Right forelimb (tissue), 1 donor: Measurements from ENCODE around the gene EDEM1.
"Not testable (repeated sequence)": the region's sequence is repeated elsewhere in the genome, so short reads cannot be mapped to it uniquely, and the experiment has no call there.

Source experiments
- DNase-seq: peaks from one replicate; pipeline ENCODE4 v3.0.0-alpha.2; 2018

EDEM1 gene

DNA sequence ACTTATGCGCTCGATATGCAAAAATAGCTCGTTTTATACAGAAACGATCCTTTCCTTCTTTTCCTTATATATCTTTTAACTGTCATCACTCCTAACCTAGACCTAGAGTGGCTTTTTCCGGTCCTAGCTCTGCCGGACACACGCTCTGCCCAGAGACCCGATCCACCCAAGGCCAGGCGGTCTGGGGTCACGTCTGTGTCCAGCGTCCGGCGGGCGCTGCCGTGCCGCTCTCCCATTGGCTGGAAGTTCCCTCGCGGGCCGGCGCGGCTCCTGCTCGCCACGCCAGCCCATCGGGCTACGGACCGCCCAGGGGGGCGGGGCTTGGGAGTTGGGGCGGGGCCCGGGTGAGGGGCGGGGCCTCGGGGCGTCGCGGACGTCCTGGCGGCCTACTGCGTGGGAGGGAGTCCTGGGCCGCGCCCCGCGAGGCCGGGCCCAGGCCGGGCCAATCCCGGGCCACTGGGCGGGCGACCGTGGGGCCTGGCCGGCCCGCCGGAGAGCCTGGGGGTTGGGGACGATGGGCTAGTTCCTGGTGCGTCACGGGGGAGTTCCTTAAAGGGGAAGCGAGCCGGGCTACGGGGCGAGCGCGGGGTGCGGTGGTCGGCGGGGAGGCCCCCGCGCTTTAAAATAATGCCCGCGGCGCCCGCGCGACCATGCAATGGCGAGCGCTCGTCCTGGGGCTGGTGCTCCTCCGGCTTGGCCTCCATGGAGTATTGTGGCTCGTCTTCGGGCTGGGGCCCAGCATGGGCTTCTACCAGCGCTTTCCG is at the start of gene EDEM1:
Gene EDEM1 (plus strand): TSS at position 552 of the 764 bp plus-strand sequence. CDS start 99 bp downstream, at position 651.
- DNase-seq = peak; percentile 99

DNA sequence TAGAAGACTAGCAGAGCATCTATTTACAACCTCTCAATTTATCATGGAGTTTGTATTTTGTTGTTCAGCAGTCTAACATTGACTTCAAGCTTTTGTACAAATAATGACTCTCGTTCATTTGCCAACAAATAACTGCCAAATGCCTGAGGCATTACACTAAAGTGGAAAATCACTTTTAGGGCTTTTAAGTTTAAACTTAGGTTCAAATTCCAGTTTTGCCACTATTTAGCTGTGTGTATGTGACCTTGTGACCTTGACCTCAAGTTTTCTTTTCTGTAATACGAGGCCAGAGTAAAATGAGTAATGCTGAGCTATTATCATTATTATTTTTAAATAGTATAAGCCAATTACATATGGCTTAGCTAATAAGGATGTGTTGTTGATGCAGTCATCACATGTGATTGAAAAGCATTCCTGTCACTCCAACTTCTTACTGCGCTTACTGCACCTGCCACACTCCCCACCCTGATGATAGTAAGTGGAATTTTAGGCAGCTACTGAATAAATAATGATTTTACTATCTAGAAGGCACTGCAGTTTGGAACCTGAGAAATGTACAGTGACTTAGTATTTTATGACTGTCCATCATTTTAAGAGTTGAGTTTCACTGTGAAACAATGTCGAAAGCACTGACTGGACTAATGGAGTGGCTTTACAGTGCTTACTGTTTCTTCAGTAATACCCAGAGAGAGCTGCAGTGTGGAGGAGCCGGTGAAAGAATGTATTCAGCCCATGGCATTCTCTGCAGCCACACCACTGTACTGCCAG is 49.1 kb upstream of the EDEM1 start:
- DNase-seq = no peak

DNA sequence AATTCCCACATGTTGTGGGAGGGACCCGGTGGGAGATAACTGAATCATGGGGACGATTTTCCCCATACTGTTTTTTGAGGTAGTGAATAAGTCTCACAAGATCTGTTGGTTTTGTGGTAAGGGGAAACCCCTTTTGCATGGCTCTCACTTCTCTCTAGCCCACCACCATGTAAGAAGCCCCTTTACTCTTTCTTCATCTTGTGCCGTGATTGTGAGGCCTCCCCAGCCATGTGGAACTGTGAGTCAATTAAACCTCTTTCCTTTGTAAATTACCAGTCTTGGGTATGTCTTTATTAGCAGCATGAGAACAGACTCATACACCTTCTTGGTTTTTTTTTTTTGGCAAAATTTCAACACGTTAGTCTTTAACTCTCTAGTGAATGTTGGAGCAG is 47.3 kb upstream of the EDEM1 start:
- DNase-seq = no peak

DNA sequence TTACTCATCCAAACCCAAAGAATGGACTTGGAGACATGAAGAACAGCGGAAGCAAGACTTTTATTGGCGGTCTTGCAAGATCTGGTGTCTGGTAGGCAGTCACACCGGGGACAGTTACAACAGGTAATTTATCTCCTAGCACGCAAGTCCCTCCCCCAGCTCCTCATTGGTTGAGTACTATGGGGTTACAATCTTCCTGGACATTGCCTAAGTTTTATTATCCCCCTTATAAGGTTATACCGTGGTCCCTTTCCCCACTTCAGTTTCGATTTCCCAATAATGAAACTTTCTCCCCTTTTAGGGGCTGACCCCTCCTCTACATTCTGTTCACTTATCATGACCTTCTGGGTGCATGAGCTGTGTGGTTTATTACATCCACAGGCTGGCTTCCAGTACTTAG is 46.7 kb upstream of the EDEM1 start:
- DNase-seq = no peak

DNA sequence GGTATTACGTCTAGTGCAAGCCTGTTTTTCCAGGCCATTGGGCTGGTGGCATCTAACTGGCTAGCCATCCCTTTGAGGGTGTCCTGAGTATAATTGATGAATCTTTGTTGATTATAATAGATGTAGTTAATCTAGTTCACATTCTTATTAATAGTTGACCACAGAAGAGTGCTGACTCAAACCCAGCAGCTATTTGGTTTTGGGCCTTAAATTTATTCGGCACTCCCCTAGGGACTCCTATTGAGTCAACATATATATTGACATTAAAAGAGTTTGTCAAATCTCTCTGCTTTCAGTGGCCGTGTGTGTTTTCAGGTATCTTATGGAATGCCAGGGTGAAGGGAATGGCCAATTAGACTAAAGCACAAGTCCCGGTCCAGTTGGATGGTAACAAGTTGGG is 45.7 kb upstream of the EDEM1 start:
- no peak for DNase-seq

DNA sequence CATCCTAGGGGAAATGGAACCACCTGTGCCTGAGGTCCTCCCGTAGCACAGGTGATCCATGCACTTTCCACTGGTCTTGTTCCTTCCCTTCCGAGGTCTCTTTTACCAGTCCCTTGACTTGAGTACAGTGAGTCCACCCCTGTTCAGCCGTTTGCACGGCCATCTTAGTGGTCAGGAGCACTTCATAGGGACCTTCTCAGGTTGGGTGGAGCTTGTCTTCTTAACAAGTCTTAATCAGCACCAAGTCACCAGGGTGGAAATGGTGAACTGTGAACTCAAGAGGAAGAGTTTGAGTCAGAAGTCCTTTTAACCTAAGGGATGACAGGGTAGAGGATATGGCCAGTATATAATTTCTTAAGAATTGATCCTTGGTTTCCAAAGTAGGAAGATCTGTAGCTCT is 44.0 kb upstream of the EDEM1 start:
- no peak for DNase-seq

DNA sequence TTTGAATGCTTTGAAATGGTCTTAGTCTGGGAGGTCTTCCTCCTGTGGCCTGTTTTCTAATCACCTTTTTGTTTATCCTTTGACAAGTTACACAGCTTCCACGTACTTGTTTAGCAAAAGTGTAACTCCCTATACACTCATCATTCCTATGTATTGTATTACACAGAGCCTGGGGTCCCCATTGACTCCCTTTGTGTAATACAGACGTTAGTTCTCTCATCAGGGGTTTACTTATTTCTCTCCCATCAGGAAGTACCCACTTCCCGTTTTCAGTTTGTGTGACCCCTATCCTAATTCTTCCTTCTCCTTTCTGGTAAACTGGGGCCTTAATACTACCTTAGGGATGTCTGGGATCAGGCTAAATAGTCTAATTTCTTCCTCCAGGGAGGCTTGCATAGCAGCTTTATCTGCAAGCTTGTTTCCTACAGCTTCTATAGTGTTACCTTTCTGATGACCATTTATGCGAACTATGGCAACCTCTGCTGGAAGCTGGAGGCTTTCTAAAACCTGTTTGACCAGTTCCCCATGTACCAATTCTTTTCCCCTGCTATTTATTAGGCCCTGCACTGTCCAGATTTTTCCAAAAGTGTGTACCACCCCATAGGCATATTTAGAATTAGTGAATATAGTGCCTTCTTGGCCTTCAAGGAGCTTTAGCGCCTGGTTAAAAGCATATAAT is 43.1 kb upstream of the EDEM1 start:
- DNase-seq = no peak

DNA sequence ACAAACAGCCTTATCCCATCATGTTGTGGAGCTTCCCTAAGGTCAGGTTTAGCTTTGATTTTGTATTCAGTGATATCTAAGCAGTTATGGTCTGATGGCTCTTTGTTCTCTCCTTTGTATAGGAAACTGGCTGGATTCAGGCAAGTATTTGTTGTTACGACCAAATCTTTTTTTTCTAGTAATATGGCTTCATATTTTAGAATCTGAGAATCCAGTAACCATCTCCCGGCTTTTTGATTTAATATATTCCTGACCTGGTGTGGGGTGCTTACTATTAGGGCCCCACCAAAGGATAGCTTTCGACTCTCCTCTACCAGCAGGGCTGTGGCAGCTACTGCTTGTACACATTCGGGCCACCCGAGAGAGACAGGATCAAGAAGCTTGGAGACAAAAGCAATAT is 42.4 kb upstream of the EDEM1 start:
- DNase-seq = no peak

DNA sequence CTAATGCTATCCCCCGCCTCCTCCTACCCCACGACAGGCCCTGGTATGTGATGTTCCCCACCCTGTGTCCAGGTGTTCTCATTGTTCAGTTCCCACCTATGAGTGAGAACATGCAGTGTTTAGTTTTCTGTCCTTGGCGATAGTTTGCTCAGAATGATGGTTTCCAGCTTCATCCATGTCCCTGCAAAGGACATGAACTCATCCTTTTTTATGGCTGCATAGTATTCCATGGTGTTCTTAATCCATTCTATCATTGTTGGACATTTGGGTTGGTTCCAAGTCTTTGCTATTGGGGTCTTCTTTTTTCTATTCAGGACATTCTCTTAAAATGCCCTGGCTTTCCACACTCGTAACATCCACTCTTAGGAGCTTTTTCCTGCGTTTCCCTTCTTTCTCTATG is 40.4 kb upstream of the EDEM1 start:
- DNase-seq = not testable (repeated sequence)

DNA sequence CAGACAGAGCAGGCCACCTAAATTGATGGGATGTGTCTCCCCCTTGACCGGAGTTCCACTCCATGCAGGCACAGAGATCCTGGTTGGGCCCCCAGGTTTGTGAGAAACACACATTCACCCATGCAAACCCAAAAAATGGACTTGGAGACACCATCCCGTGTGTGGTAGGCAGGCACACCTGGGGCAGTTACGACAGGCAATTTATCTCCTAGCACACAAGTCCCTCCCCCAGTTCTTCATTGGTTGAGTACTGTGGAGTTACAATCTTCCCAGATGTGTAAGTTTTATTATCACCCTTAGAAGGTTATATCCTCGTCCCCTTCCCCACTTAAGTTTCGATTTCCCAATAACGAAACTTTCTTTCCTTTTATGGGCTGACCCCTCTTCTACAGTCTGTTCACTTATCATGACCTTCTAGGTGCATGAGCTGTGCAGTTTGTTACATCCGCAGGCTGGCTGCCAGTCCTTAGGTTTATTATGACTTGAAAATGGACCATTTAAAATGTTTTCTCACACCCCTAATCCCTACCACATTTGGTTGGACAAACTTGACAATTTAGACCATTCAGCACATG is 38.1 kb upstream of the EDEM1 start:
- DNase-seq = no peak

DNA sequence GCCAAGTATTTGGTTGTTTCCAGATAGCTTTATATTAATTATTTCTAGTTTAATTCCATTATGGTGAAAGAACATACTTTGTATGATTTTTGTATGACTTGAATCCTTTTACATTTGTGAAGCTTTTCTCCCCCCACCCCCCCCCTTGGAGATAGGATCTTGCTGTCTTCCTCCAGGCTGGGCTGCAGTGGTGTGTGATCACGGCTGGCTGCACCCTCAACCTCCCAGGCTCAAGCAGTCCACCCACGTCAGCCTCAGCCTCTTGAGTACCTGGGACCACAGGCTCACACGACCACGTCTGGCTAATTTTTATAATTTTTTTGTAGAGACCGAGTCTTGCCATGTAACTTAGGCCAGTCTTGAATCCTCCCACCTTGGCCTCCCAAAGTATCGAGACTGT is 35.9 kb upstream of the EDEM1 start:
- DNase-seq = no peak

DNA sequence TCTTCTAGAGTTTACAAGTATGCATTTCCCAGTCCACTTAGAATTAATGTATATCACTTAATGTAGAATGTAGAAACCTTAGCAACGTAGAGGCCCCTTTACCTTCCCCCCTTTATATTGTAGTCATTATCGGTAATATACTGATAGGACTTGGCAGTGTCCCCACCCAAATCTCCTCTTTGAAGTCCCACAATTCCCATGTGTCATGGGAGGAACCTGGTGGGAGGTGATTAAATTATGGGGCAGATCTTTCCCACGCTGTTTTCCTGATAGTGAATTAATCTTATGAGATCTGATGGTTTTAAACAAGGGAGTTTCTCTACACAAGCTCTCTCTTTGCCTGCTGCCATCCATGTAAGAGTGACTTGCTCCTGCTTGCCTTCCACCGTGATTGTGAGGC is 34.4 kb upstream of the EDEM1 start:
- DNase-seq = no peak

DNA sequence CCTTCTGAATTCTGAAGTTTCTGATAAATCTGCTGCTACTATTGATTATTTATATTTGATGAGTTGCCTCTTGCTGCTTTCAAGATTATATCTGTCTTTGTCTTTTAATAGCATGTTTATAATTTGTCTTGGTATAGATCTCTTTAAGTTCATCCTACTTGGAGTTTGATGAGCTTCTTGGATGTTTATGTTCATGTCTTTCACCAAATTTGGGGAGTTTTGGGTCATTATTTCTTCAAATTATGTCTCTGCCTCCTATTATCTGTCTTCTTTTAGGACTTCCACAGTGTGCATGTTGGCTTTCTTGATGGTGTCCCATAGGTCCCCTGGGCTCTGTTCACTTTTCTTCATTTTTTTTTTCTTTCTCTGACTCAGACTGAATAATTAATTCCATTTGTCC is 32.3 kb upstream of the EDEM1 start:
- DNase-seq = no peak

DNA sequence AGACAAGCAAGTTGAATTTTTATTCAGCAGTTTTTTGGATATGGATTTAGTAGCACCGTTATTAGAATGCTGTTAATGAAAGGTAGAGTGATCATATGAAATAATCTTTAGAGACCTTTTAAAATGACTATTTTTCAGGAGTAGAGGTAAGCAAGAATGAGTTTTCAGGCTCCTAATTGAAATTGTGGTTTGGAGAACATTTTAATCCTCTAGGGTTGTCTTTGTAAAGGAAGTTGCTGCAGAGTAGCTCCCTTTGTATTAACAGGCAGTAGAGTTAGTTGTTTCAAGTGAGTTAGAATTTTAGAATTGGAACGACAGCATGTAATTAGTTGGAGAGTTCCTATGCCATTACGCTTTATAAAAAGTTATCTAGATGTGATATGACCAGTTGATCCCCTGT is 27.2 kb upstream of the EDEM1 start:
- DNase-seq = no peak

DNA sequence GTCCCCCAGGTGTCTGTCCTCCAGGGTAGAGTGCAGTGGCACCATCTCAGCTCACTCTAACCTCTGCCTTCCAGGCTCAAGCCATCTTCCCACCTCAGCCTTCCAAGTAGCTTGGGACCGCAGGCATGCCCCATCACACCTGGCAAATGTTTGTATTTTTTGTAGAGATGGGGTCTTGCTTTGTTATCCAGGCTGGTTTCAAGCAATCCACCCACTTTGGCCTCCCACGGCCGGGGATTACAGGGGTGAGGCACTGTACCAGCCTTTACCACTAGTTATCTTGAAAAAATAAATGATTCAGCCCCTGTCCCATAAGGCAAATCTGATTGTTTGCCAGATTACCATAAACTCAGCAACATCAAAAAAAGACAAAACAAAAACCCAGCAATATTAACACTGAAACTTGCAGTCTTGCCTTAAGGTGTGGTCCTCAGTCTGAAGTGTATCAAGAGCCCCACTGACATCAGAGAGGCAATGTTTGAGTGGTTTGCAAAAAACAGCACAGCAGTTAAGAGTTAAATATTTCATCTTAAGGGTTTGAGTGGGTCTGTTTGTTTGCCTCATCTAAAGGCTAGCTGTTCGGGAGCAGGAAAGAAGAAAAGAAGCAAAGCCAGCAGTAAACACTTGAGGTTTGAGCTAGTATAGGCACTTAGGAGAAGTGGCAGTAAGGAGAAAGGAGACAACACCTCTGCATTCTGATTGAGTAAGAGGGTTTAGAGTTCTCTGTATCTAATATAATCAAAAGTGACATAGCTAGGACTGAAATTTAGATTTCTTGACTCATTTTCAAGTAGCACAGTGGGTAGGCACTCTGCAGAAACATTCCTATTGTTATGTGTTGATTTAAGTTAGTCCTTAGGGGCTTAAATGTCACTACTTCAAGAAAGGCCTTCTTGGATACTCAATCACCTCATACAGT is 26.3 kb upstream of the EDEM1 start:
- DNase-seq = no peak

DNA sequence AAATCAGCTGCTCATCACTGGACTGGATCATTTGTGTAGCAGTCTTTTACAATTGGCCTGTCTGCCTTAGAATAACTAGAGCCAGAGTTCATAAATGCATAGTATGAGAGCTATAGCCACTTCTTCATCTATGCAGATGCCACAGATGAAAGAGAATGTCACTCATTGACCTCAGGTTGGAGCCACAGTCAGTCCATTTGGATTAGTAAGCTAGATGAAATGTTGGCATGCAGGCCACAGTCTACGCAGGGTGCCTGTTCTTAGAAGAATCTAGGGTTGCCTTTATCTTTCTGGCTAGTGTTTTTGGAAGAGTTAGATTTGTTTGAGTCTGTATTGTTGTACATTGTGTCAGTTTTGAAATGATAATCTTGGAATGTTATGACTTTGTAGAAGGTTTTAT is 25.4 kb upstream of the EDEM1 start:
- no peak for DNase-seq

DNA sequence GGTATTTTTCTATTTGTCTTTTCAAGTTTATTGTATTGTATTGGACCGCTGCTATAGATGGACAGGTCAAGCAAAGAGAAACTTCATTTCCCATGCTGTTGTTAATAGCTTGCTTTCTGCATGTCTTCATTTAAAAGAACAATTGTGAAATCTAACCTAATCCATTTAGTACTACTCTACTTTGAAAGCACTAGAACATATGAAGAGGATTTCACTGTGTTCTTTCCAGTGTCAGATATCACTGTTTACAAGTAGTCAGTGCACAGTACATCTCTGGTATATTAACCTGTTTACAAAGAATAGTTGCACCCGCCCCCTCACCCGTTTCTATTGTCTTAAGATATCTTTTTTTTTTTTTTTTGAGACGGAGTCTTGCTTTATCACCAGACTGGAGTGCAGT is 21.8 kb upstream of the EDEM1 start:
- DNase-seq = no peak

DNA sequence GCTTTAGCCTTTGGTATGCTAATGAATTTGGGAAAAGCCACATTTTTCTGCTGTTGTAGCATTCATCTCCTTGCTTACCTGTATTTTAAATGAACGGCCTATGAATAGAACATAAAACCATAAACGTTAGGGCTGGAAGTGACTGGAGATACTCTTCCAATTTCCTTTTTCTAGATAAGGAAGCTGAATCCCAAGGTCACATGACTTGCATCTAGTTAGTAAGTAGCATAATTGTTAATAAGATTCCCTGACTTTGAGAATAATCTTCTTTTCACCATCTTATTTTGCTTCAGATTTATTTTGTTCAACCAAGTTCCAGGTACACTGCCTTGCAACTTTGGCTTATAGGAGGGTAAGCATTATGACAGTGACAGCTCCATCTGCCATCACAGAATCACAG is 20.7 kb upstream of the EDEM1 start:
- no peak for DNase-seq

DNA sequence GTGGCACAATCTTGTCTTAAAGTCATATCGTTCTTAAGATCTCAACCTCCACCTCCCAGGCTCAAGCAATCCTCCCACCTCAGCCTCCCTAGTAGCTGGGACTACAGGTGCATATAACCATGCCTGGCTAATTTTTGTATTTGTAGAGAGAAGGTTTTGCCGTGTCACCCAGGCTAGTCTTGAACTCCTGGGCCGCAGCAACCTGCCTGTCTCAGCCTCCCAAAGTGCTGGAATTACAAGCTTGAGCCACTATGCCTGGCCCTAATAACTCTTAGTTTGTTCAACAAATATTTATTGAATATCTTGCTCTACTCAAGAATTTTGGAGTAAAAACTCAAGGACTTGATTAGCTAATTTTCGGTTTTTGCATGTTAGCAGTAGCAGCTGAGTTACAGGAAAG is 19.4 kb upstream of the EDEM1 start:
- DNase-seq = no peak

DNA sequence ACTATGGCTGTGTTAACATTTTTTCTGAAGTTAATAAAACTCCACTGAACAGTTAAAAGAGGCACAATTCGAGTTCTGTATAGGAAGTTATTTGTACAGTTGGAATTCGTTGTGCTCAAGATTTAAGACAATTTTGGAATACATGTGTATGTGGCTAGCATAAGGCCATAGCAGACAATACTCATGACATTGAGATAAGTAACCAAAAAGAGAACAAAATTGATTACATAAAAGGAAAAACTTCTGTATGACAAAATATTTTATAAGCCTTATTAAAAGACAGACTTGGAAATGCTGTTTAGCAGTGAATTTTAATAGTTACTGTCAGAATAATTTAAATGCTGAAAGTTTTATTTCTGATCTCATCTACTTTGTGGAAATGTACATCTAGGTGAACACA is 17.7 kb upstream of the EDEM1 start:
- DNase-seq = no peak

DNA sequence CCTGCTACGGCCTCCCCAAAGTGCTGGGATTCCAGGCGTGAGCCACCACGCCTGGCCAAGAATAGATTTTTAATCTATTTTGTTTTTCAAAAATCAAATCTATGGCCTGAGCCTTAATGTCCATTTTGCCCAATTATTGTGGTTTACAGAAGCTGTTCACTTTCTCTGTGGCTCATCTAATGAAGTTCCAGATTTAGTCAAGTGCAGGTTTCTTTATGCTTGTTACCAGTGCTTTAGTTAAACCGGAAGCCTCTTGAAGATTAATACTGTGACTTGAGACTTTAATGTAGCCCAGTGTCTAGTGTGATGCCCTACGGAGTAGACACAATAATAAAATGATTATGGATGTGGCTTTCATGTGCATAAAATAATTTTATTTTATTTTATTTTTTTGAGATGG is 16.5 kb upstream of the EDEM1 start:
- DNase-seq = no peak

DNA sequence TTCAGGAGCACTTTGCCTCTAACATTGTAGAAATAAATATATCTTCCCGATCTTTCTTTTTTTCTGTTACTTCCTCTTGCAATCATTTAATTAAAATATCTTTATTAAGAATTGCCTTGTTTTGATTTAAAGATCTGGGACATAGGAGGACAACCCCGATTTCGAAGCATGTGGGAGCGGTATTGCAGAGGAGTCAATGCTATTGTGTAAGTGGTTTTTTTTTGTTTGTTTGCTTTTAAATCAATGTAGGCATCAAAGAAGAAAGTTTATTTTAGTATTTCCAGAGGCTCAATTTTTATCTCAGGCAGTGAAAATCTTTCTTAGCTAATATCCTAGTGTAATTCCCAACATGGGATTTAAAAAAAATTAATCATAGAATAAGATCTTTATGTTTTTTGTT is 15.5 kb upstream of the EDEM1 start:
- DNase-seq = no peak

DNA sequence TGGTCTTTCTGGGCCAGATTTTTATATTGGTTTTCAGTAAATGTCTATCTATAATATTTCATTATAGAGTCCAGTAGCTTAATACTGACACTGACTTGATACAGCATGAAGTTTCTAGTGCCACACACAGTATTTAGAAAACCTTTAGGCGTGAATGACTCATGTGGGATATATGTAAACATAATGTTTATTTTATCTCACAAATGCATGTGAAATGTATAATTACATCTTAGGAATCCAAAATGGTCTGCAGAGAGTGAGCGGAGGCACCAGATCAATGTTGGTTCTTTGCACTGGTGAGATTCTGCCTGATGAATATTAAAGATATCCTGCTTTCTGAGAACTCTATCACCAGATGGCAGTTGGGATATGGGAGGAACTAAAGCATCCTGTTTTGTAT is 8.5 kb upstream of the EDEM1 start:
- not testable (repeated sequence) for DNase-seq
